Ishikawa (cell line): ENCODE results near the gene ZFY.

ENCODE experiments used
- CEBPB ChIP-seq: IDR thresholded peaks from 2 replicates; pipeline ENCODE4 v1.6.1; 2012
- CREB1 ChIP-seq: IDR thresholded peaks from 2 replicates; pipeline ENCODE4 v1.6.1; 2012; ENCODE audit warnings: low read depth
- EGR1 ChIP-seq: IDR thresholded peaks from 2 replicates; pipeline ENCODE4 v1.6.1; 2012
- EP300 ChIP-seq: IDR thresholded peaks from 2 replicates; pipeline ENCODE4 v1.6.1; 2012; ENCODE audit warnings: borderline replicate concordance
- FOXM1 ChIP-seq: IDR thresholded peaks from 2 replicates; pipeline ENCODE4 v1.6.1; 2012; ENCODE audit warnings: low read depth, borderline replicate concordance
- MAX ChIP-seq: IDR thresholded peaks from 2 replicates; pipeline ENCODE4 v1.6.1; 2012
- NFIC ChIP-seq: IDR thresholded peaks from 2 replicates; pipeline ENCODE4 v1.6.1; 2012
- RAD21 ChIP-seq: IDR thresholded peaks from 2 replicates; pipeline ENCODE4 v1.6.1; 2012; ENCODE audit warnings: low read depth
- REST ChIP-seq: IDR thresholded peaks from 2 replicates; pipeline ENCODE4 v1.6.1; 2012; ENCODE audit warnings: low read depth, mild to moderate bottlenecking
- TAF1 ChIP-seq: IDR thresholded peaks from 2 replicates; pipeline ENCODE4 v1.6.1; 2012; ENCODE audit warnings: low read depth, mild to moderate bottlenecking
- TCF12 ChIP-seq: IDR thresholded peaks from 2 replicates; pipeline ENCODE4 v1.6.1; 2012; ENCODE audit warnings: low read depth
- TEAD4 ChIP-seq: IDR thresholded peaks from 2 replicates; pipeline ENCODE4 v1.6.1; 2012
- USF1 ChIP-seq: IDR thresholded peaks from 2 replicates; pipeline ENCODE4 v1.6.1; 2012
- YY1 ChIP-seq: IDR thresholded peaks from 2 replicates; pipeline ENCODE4 v1.6.1; 2012; ENCODE audit warnings: low read depth
- ZBTB7A ChIP-seq: IDR thresholded peaks from 2 replicates; pipeline ENCODE4 v1.6.1; 2012; ENCODE audit warnings: low read depth

The ZFY gene

GRCh38 chrY:2949590-2950252, 14.5 kb downstream of the ZFY start:
- TF ChIP-seq TEAD4: no peak

- TF ChIP-seq EP300 (no peak), CEBPB (no peak), EGR1 (no peak), TCF12 (no peak), TEAD4 (no peak), MAX (no peak), RAD21 (no peak), TAF1 (no peak), YY1 (no peak), REST (no peak), CREB1 (no peak)
These were observed 15.5 kb downstream of the ZFY start for GRCh38 chrY:2950655-2951054.

GRCh38 chrY:2952912-2953311, 17.7 kb downstream of the ZFY start:
- no peak for TF ChIP-seq EGR1
- TF ChIP-seq TEAD4: no peak
- TF ChIP-seq TAF1: no peak
- TF ChIP-seq FOXM1: no peak
- TF ChIP-seq ZBTB7A: no peak

- TF ChIP-seq USF1 (no peak), ZBTB7A (no peak)
These were observed 19.6 kb downstream of the ZFY start for GRCh38 chrY:2954735-2955134.

- TF ChIP-seq USF1: no peak
- TF ChIP-seq TCF12: no peak
- no peak for TF ChIP-seq EP300
- no peak for TF ChIP-seq REST
- TF ChIP-seq TAF1: no peak
- no peak for TF ChIP-seq EGR1
- no peak for TF ChIP-seq FOXM1
- TF ChIP-seq NFIC: no peak
- TF ChIP-seq YY1: no peak
- TF ChIP-seq MAX: no peak
- no peak for TF ChIP-seq TEAD4
- TF ChIP-seq CREB1: no peak
- no peak for TF ChIP-seq CEBPB
These were observed 20.4 kb downstream of the ZFY start for GRCh38 chrY:2955561-2955960.

- no peak for TF ChIP-seq REST
- TF ChIP-seq CREB1: no peak
- no peak for TF ChIP-seq ZBTB7A
- no peak for TF ChIP-seq MAX
- TF ChIP-seq FOXM1: no peak
- no peak for TF ChIP-seq EP300
- no peak for TF ChIP-seq YY1
- no peak for TF ChIP-seq TCF12
- TF ChIP-seq USF1: no peak
These were observed 26.9 kb downstream of the ZFY start for GRCh38 chrY:2962061-2962460.
